Measurements from ENCODE around the gene RAPGEF4. TPM values are rescaled to one million over a fixed set of nuclear protein-coding genes. Genes with fewer than 3 reads are reported as not detected.
A peak's percentile ranks its signal among the peaks of the same experiment; 100 is the strongest.

The RAPGEF4 gene
- total RNA-seq, 1 experiment from 2014 or later, result 0.62 TPM

DNA sequence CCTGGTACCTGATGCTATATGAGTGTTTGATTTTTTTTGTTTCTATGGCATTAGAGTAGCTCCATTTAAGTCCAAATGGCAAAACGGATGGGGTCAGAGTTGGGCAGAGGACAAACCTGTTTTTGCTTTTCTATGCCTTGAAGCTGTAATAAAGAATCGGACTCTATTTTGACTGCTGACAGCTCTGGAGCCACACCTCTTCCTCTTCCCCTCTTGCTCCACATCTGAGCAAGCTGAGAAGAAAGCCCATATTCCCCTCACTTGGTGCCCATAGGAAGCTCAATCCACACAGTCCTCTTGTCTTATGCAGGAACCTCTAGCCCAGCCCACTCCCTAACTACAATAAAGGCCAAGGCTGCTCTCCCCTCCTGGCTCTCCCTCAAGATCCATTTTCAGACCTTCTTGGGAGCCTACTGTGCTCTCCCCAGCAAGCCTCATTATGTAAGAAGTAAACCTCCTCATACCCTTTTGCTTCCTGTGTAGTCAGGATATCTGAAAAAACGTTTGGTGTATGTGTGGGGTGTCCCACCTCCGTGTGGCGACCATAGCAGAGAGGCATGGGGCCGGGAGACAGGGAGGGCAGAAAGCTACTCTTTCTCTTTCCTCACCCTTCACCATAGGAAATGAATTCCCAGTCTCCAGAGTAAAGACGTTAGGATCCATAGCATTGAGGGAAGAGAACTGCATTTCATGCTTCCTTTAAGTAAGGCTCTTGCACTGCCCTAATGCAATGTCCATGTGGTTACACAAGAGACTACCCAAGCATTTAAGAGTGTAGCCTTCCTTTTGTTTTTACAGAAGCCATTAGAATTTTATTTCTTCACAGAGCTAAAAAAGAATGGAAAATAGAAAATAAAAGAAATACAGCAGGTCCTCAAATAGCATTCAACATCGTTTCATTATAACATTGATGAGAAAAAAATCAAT lies 41.9 kb upstream of the RAPGEF4 start:
- H3K4me3 ChIP-seq (ENCODE audit: low read depth in 2 of 2, low read length in 2 of 2), result no peak overlapping the region
- H3K9me3 ChIP-seq (ENCODE audit: control insufficient read depth, insufficient read depth, low read depth, low read length), result peaks cover 8% of the 10 kb centered on the region; the same call in 1 of the 2 replicates
- in situ Hi-C loops (cut with HindIII; ENCODE audit: low pct_unique_long_range_greater_than_20kb, low sequenced_read_pairs) (no loop called here), intact Hi-C loops (cut with micrococcal nuclease; ENCODE audit: unreplicated experiment) (no loop called here)
- CTCF ChIA-PET, result no interaction called here
- peak overlapping the region; percentile 65 for H3K27ac ChIP-seq (ENCODE audit: low read length)
- DNase-seq (ENCODE audit: low read depth, low spot score) (no peak), ATAC-seq (peak; percentile 26)
- H3K27me3 ChIP-seq (ENCODE audit: control insufficient read depth, insufficient read depth, low read length), result no peaks in the 10 kb centered on the region
- H3K4me1 ChIP-seq (ENCODE audit: control insufficient read depth, insufficient read depth, low read length), result peaks cover 33% of the 10 kb centered on the region
- no peaks in the 10 kb centered on the region for H3K36me3 ChIP-seq (ENCODE audit: control insufficient read depth, insufficient read depth, low read length)
- no TSS peak for BruUV-seq (replicated peaks)
- TF ChIP-seq, protein P1, sequence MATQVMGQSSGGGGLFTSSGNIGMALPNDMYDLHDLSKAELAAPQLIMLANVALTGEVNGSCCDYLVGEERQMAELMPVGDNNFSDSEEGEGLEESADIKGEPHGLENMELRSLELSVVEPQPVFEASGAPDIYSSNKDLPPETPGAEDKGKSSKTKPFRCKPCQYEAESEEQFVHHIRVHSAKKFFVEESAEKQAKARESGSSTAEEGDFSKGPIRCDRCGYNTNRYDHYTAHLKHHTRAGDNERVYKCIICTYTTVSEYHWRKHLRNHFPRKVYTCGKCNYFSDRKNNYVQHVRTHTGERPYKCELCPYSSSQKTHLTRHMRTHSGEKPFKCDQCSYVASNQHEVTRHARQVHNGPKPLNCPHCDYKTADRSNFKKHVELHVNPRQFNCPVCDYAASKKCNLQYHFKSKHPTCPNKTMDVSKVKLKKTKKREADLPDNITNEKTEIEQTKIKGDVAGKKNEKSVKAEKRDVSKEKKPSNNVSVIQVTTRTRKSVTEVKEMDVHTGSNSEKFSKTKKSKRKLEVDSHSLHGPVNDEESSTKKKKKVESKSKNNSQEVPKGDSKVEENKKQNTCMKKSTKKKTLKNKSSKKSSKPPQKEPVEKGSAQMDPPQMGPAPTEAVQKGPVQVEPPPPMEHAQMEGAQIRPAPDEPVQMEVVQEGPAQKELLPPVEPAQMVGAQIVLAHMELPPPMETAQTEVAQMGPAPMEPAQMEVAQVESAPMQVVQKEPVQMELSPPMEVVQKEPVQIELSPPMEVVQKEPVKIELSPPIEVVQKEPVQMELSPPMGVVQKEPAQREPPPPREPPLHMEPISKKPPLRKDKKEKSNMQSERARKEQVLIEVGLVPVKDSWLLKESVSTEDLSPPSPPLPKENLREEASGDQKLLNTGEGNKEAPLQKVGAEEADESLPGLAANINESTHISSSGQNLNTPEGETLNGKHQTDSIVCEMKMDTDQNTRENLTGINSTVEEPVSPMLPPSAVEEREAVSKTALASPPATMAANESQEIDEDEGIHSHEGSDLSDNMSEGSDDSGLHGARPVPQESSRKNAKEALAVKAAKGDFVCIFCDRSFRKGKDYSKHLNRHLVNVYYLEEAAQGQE (IDR thresholded peaks at IDR 0.05; ENCODE audit: insufficient read depth in 1 of 2, low read depth in 2 of 2, low read length in 1 of 2), result no peak
- no peak for TF ChIP-seq SIN3A (IDR thresholded peaks at IDR 0.05; ENCODE audit: borderline replicate concordance, insufficient read depth, low read depth, low read length)
- POLR2A ChIA-PET, result interaction anchor here (0.5 kb wide), 1 partner anchor 18 kb away, joined by 4 read pairs; no protein-coding TSS in a partner anchor

DNA sequence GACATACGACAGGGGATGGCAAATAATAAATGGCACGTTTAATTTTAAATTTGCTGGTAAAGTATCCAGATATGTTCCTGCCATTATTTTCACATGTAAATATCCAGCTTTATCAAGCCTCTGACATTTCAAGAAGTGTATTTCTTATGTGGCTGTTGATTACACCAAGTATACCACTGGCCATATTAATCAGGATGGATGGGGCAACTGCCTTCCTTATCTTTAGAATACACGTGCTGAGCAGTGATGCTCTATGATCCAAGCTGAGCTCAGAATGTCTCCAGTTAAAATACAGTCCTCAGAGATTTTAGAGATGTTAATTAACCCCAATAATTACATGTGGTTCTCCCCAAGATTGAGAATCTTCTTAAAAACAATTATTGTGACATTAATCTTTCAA lies 38.3 kb upstream of the RAPGEF4 start:
- ChIA-PET CTCF (no interaction called here), POLR2A (no interaction called here)
- TF ChIP-seq, protein P1 (IDR thresholded peaks at IDR 0.05; ENCODE audit: insufficient read depth in 1 of 2, low read depth in 2 of 2, low read length in 1 of 2), result no peak
- no peak for TF ChIP-seq SIN3A (IDR thresholded peaks at IDR 0.05; ENCODE audit: borderline replicate concordance, insufficient read depth, low read depth, low read length)
- TF ChIP-seq, protein P2, sequence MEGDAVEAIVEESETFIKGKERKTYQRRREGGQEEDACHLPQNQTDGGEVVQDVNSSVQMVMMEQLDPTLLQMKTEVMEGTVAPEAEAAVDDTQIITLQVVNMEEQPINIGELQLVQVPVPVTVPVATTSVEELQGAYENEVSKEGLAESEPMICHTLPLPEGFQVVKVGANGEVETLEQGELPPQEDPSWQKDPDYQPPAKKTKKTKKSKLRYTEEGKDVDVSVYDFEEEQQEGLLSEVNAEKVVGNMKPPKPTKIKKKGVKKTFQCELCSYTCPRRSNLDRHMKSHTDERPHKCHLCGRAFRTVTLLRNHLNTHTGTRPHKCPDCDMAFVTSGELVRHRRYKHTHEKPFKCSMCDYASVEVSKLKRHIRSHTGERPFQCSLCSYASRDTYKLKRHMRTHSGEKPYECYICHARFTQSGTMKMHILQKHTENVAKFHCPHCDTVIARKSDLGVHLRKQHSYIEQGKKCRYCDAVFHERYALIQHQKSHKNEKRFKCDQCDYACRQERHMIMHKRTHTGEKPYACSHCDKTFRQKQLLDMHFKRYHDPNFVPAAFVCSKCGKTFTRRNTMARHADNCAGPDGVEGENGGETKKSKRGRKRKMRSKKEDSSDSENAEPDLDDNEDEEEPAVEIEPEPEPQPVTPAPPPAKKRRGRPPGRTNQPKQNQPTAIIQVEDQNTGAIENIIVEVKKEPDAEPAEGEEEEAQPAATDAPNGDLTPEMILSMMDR (IDR thresholded peaks at IDR 0.05), result no peak
- TF ChIP-seq POLR2AphosphoS5 (IDR thresholded peaks at IDR 0.05; ENCODE audit: low read depth, low read length), result no peak
- no peak for TF ChIP-seq TCF7L2 (IDR thresholded peaks at IDR 0.05; ENCODE audit: low read depth, low read length)
- BruUV-seq (replicated peaks), result no TSS peak
- Histone ChIP-seq H3K27ac (ENCODE audit: low read length) (peak overlapping the region; percentile 60), H3K4me1 (ENCODE audit: control insufficient read depth, insufficient read depth, low read length) (peaks cover 32% of the 10 kb centered on the region), H3K9me3 (ENCODE audit: control insufficient read depth, insufficient read depth, low read depth, low read length) (peaks cover 12% of the 10 kb centered on the region), H3K4me3 (ENCODE audit: low read depth in 2 of 2, low read length in 2 of 2) (no peak overlapping the region), H3K27me3 (ENCODE audit: control insufficient read depth, insufficient read depth, low read length) (no peaks in the 10 kb centered on the region), H3K36me3 (ENCODE audit: control insufficient read depth, insufficient read depth, low read length) (no peaks in the 10 kb centered on the region)
- in situ Hi-C loops (cut with HindIII; ENCODE audit: low pct_unique_long_range_greater_than_20kb, low sequenced_read_pairs) (no loop called here), intact Hi-C loops (cut with micrococcal nuclease; ENCODE audit: unreplicated experiment) (no loop called here)
- DNase-seq (ENCODE audit: low read depth, low spot score) (no peak), ATAC-seq (no peak)

Measured in Panc1 (cell line).